Esophagus mucosa (tissue), 1 donor: ENCODE results near the gene EFCAB6. TPM values are rescaled to one million over a fixed set of nuclear protein-coding genes. Genes with fewer than 3 reads are reported as not detected.

Source experiments
- ATAC-seq: fragments of 200-7000 bp; cut with Tn5 transposase; one replicate; pipeline ENCODE4 v1.9.1; 2020
- total RNA-seq: library from RNA; stranded (reverse); gene quantifications from one replicate; pipeline ENCODE4 v1.2.4, GENCODE V29; 2023
- donor health status: DM: yes; HTN: yes; CAD: no.

EFCAB6 gene
- total RNA-seq, 1 donor from 2014 or later = 1.6 TPM

GRCh38 chr22:43567691-43568324, 244.3 kb downstream of the EFCAB6 start:
- ATAC-seq = no peak

GRCh38 chr22:43566561-43567332, 245.4 kb downstream of the EFCAB6 start:
- no peak for ATAC-seq

GRCh38 chr22:43566021-43566420, 246.1 kb downstream of the EFCAB6 start:
- peak; percentile 51 for ATAC-seq

- no peak for ATAC-seq
Observed at GRCh38 chr22:43564859-43565258, 247.2 kb downstream of the EFCAB6 start.

- no peak for ATAC-seq
Observed at GRCh38 chr22:43563571-43563970, 248.5 kb downstream of the EFCAB6 start.

- peak; percentile 79 for ATAC-seq
Observed at GRCh38 chr22:43562843-43563242, 249.3 kb downstream of the EFCAB6 start.

- no peak for ATAC-seq
Observed at GRCh38 chr22:43561415-43562178, 250.5 kb downstream of the EFCAB6 start.

- no peak for ATAC-seq
Observed at GRCh38 chr22:43560651-43561050, 251.5 kb downstream of the EFCAB6 start.

GRCh38 chr22:43555561-43556515, 256.3 kb downstream of the EFCAB6 start:
- ATAC-seq = no peak

- ATAC-seq = no peak
Observed at GRCh38 chr22:43554694-43555365, 257.3 kb downstream of the EFCAB6 start.

GRCh38 chr22:43554259-43554636, 257.9 kb downstream of the EFCAB6 start:
- no peak for ATAC-seq

GRCh38 chr22:43553451-43554258, 258.4 kb downstream of the EFCAB6 start:
- no peak for ATAC-seq

GRCh38 chr22:43550672-43551071, 261.4 kb downstream of the EFCAB6 start:
- ATAC-seq = no peak

GRCh38 chr22:43550024-43550620, 262.0 kb downstream of the EFCAB6 start:
- ATAC-seq = no peak

- ATAC-seq = no peak
Observed at GRCh38 chr22:43546186-43546585, 265.9 kb downstream of the EFCAB6 start.

GRCh38 chr22:43544289-43544673, 267.8 kb downstream of the EFCAB6 start:
- no peak for ATAC-seq

- ATAC-seq = peak; percentile 19
Observed at GRCh38 chr22:43543522-43544288, 268.4 kb downstream of the EFCAB6 start.

GRCh38 chr22:43542681-43543521, 269.2 kb downstream of the EFCAB6 start:
- no peak for ATAC-seq
